Measurements from ENCODE around the gene EEFSEC.

Gene EEFSEC

GRCh38 chr3:128334766-128335165 is 181.5 kb downstream of the EEFSEC start:
- TF ChIP-seq CTCF (IDR thresholded peaks at IDR 0.05; ENCODE audit: borderline replicate concordance, insufficient read depth, low read depth, low read length) = no peak

GRCh38 chr3:128335621-128336296 is 182.5 kb downstream of the EEFSEC start:
- no peak overlapping the region for H3K4me3 ChIP-seq (ENCODE audit: low read depth, low read length)
- no peak for TF ChIP-seq CTCF (IDR thresholded peaks at IDR 0.05; ENCODE audit: borderline replicate concordance, insufficient read depth, low read depth, low read length)

More at GRCh38 chr3:128334766-128335165, 181.5 kb downstream of the EEFSEC start:
- H3K4me3 ChIP-seq (ENCODE audit: low read depth, low read length) = no peak overlapping the region

GRCh38 chr3:128336337-128337156 is 183.3 kb downstream of the EEFSEC start:
- no peak overlapping the region for H3K4me3 ChIP-seq (ENCODE audit: low read depth, low read length)
- TF ChIP-seq CTCF (IDR thresholded peaks at IDR 0.05; ENCODE audit: borderline replicate concordance, insufficient read depth, low read depth, low read length) = no peak

GRCh38 chr3:128337305-128337704 is 184.0 kb downstream of the EEFSEC start:
- no peak for TF ChIP-seq CTCF (IDR thresholded peaks at IDR 0.05; ENCODE audit: borderline replicate concordance, insufficient read depth, low read depth, low read length)

GRCh38 chr3:128338536-128339330 is 185.5 kb downstream of the EEFSEC start:
- TF ChIP-seq CTCF (IDR thresholded peaks at IDR 0.05; ENCODE audit: borderline replicate concordance, insufficient read depth, low read depth, low read length) = no peak
- H3K4me3 ChIP-seq (ENCODE audit: low read depth, low read length) = no peak overlapping the region

More at GRCh38 chr3:128337305-128337704, 184.0 kb downstream of the EEFSEC start:
- H3K4me3 ChIP-seq (ENCODE audit: low read depth, low read length) = no peak overlapping the region

- no peak for TF ChIP-seq CTCF (IDR thresholded peaks at IDR 0.05; ENCODE audit: borderline replicate concordance, insufficient read depth, low read depth, low read length)
- no peak overlapping the region for H3K4me3 ChIP-seq (ENCODE audit: low read depth, low read length)
Observed at GRCh38 chr3:128339491-128340012, 186.3 kb downstream of the EEFSEC start.
